Peyer's patch (tissue), 4 donors: ENCODE measurements around the gene MIER2.

Experiments used
- CTCF ChIP-seq, 6 experiments: fragments of 450-650 bp in 4 of 6; fragments of 200-600 bp in 2 of 6; sonication (generic) in 1 of 6; IDR thresholded peaks; one replicate each; pipeline ENCODE4 v1.5.1; 2017 to 2019; ENCODE audit warnings: antibody characterized with exemption in 6 of 6, mild to moderate bottlenecking in 3 of 6, moderate library complexity in 1 of 6
- POLR2A ChIP-seq, 2 donors: fragments of 450-650 bp; IDR thresholded peaks; one replicate each; pipeline ENCODE4 v1.5.1; 2017; ENCODE audit warnings: antibody characterized with exemption in 2 of 2, mild to moderate bottlenecking in 2 of 2, moderate library complexity in 2 of 2

GRCh38 chr19:273393-273792, 71.2 kb downstream of the MIER2 start:
- TF ChIP-seq CTCF (IDR thresholded peaks at IDR 0.05), result no peak
- TF ChIP-seq POLR2A (IDR thresholded peaks at IDR 0.05), result no peak
